ENCODE measurements around the gene C1orf198.

- no peak for TF ChIP-seq POLR2A (IDR thresholded peaks at IDR 0.05)
- no peak for TF ChIP-seq POLR2AphosphoS5 (IDR thresholded peaks at IDR 0.05; ENCODE audit: insufficient read depth in 1 of 2, low read depth in 1 of 2)
- no peak for TF ChIP-seq CTCF (IDR thresholded peaks at IDR 0.05)
Measured at GRCh38 chr1:230820568-230820967, 47.8 kb downstream of the C1orf198 start.

Data from vagina (tissue), 2 donors.